ENCODE data around the gene TBC1D3I.

Gene TBC1D3I

GRCh38 chr17:36205637-36206485 lies 58.5 kb downstream of the TBC1D3I start:
- DNase-seq = no peak

- DNase-seq = no peak
These were observed 59.5 kb downstream of the TBC1D3I start for GRCh38 chr17:36204724-36205500.

Data from cortex of kidney (tissue), 1 donor.